HG03064 (cell line): Measurements from ENCODE around the gene GAB4.

Experiments used
- ATAC-seq: cut with Tn5 transposase; IDR thresholded peaks from one replicate; pipeline ENCODE4 v1.9.1; 2021; ENCODE audit warnings: low read depth; ENCODE audit not compliant: unreplicated experiment

GAB4 gene

GRCh38 chr22:16988257-16988656 is 19.8 kb downstream of the GAB4 start:
- ATAC-seq: no peak

GRCh38 chr22:16987822-16988221 is 20.2 kb downstream of the GAB4 start:
- ATAC-seq: no peak

GRCh38 chr22:16975155-16975885 is 32.7 kb downstream of the GAB4 start:
- no peak for ATAC-seq

GRCh38 chr22:16974298-16975084 is 33.5 kb downstream of the GAB4 start:
- ATAC-seq: no peak

GRCh38 chr22:16973591-16974297 is 34.3 kb downstream of the GAB4 start:
- ATAC-seq: no peak

- ATAC-seq: no peak
Measured at GRCh38 chr22:16972311-16972710, 35.7 kb downstream of the GAB4 start.

- ATAC-seq: no peak
Measured at GRCh38 chr22:16970446-16970845, 37.6 kb downstream of the GAB4 start.

GRCh38 chr22:16969508-16970327 is 38.3 kb downstream of the GAB4 start:
- ATAC-seq: no peak

GRCh38 chr22:16968218-16968595 is 39.8 kb downstream of the GAB4 start:
- no peak for ATAC-seq

GRCh38 chr22:16967453-16968217 is 40.4 kb downstream of the GAB4 start:
- ATAC-seq: no peak

GRCh38 chr22:16966251-16966650 is 41.8 kb downstream of the GAB4 start:
- ATAC-seq: no peak

- no peak for ATAC-seq
Measured at GRCh38 chr22:16965560-16965959, 42.5 kb downstream of the GAB4 start.

- no peak for ATAC-seq
Measured at GRCh38 chr22:16965083-16965482, 42.9 kb downstream of the GAB4 start.

GRCh38 chr22:16964366-16964765 is 43.7 kb downstream of the GAB4 start:
- no peak for ATAC-seq

GRCh38 chr22:16963189-16963945 is 44.7 kb downstream of the GAB4 start:
- ATAC-seq: no peak

- no peak for ATAC-seq
Measured at GRCh38 chr22:16962501-16962900, 45.5 kb downstream of the GAB4 start.

- no peak for ATAC-seq
Measured at GRCh38 chr22:16961477-16962186, 46.4 kb downstream of the GAB4 start.

GRCh38 chr22:16960884-16961249 is 47.2 kb downstream of the GAB4 start:
- no peak for ATAC-seq
